SIG-M5 treated with dmso at 0.1 percent for 504 hours (cell line): ENCODE data around the gene SMOC2.

ENCODE experiments used
- DNase-seq: peaks from one replicate; lab custom pipeline; 2025; ENCODE audit not compliant: unreplicated experiment; lab: John Stamatoyannopoulos, UW

SMOC2 gene

GRCh38 chr6:168415098-168415992 lies 25.6 kb upstream of the SMOC2 start:
- no peak for DNase-seq

- DNase-seq, result no peak
These were observed 24.9 kb upstream of the SMOC2 start for GRCh38 chr6:168415993-168416530.

GRCh38 chr6:168416531-168416930 lies 24.5 kb upstream of the SMOC2 start:
- no peak for DNase-seq

- DNase-seq, result no peak
These were observed 23.8 kb upstream of the SMOC2 start for GRCh38 chr6:168417191-168417590.

- DNase-seq, result no peak
These were observed 23.1 kb upstream of the SMOC2 start for GRCh38 chr6:168417679-168418557.

- no peak for DNase-seq
These were observed 22.3 kb upstream of the SMOC2 start for GRCh38 chr6:168418711-168419121.

- no peak for DNase-seq
These were observed 21.4 kb upstream of the SMOC2 start for GRCh38 chr6:168419569-168419968.

GRCh38 chr6:168420084-168420483 lies 20.9 kb upstream of the SMOC2 start:
- no peak for DNase-seq

GRCh38 chr6:168420706-168421105 lies 20.3 kb upstream of the SMOC2 start:
- DNase-seq, result no peak

- no peak for DNase-seq
These were observed 13.8 kb upstream of the SMOC2 start for GRCh38 chr6:168427184-168427583.

- DNase-seq, result no peak
These were observed 12.7 kb upstream of the SMOC2 start for GRCh38 chr6:168428052-168428826.

- no peak for DNase-seq
These were observed 12.1 kb upstream of the SMOC2 start for GRCh38 chr6:168428863-168429262.

GRCh38 chr6:168432196-168432595 lies 8.8 kb upstream of the SMOC2 start:
- no peak for DNase-seq

GRCh38 chr6:168433898-168434297 lies 7.1 kb upstream of the SMOC2 start:
- no peak for DNase-seq

- no peak for DNase-seq
These were observed 6.5 kb upstream of the SMOC2 start for GRCh38 chr6:168434505-168434904.

GRCh38 chr6:168437751-168438150 lies 3.2 kb upstream of the SMOC2 start:
- no peak for DNase-seq

GRCh38 chr6:168438783-168439520 lies 2.0 kb upstream of the SMOC2 start:
- DNase-seq, result no peak

- no peak for DNase-seq
These were observed 1.1 kb upstream of the SMOC2 start for GRCh38 chr6:168439794-168440450.
